Testis (tissue), 2 donors: ENCODE results near the gene MEGF11.

Experiments used
- CTCF ChIP-seq, 3 experiments: fragments of 450-650 bp in 2 of 3; fragments of 200-600 bp in 1 of 3; sonication (generic) in 1 of 3; IDR thresholded peaks; one replicate each; pipeline ENCODE4 v1.5.1; 2016 to 2019; ENCODE audit warnings: antibody characterized with exemption in 3 of 3, mild to moderate bottlenecking in 2 of 3, moderate library complexity in 1 of 3
- POLR2A ChIP-seq: fragments of 450-650 bp; IDR thresholded peaks from one replicate; pipeline ENCODE4 v1.6.1; 2017; ENCODE audit warnings: antibody characterized with exemption, mild to moderate bottlenecking, moderate library complexity

- no peak for TF ChIP-seq CTCF (IDR thresholded peaks at IDR 0.05)
- no peak for TF ChIP-seq POLR2A
Observed at GRCh38 chr15:65914981-65915925, 338.3 kb downstream of the MEGF11 start.
